D341Med (cell line): Measurements from ENCODE around the gene PAPSS2.
"Not testable (repeated sequence)": the region's sequence is repeated elsewhere in the genome, so short reads cannot be mapped to it uniquely, and the experiment has no call there.

Source experiments
- DNase-seq: peaks from one replicate; pipeline ENCODE4 v3.0.0; 2012; ENCODE audit warnings: low spot score

PAPSS2 gene

GRCh38 chr10:87642988-87643387 is 16.7 kb upstream of the PAPSS2 start:
- no peak for DNase-seq

GRCh38 chr10:87643920-87644319 is 15.8 kb upstream of the PAPSS2 start:
- DNase-seq = no peak

GRCh38 chr10:87644500-87644899 is 15.2 kb upstream of the PAPSS2 start:
- not testable (repeated sequence) for DNase-seq

GRCh38 chr10:87646192-87646909 is 13.3 kb upstream of the PAPSS2 start:
- no peak for DNase-seq

DNA sequence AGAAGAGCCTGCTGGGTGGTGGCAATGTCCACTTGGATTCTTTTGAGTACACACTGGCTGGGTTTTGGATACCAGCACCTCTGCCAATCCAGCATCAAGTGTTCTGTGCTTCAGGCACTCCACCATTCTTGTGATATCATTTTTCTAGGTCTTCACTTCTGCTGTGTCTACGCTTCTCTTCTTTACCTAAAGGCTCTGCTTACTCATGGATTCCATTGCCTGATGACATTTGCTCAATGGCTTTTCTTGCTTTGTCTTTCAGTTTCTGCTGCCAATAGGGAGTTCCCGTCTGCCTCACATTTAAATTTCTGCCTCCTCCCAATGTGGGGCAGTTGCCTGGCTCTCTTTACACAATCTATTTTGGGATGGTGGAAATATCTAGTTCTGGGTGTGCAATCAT is 12.7 kb upstream of the PAPSS2 start:
- DNase-seq = no peak

- DNase-seq = no peak
Observed at GRCh38 chr10:87650838-87651589, 8.7 kb upstream of the PAPSS2 start.

DNA sequence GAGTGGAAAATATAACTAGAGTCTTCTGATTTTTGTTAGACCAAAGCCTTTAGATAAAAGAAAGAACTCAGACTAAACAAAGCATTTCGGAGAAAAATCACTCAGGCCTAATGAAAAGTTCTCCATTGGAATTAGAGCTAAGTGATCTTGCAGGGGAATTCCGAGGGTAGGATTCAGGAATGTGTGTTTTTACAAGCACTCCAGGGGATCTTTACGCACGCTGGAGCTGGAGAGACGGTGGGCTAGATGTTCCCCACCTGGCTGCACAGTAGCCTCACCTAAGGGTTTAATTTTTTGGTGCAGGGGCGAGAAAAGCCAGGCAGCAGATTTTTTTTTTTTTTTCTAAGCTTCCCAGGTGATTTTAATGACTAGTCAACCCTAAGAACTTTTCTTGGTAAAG is 7.9 kb upstream of the PAPSS2 start:
- DNase-seq = no peak

GRCh38 chr10:87652261-87652660 is 7.4 kb upstream of the PAPSS2 start:
- no peak for DNase-seq

DNA sequence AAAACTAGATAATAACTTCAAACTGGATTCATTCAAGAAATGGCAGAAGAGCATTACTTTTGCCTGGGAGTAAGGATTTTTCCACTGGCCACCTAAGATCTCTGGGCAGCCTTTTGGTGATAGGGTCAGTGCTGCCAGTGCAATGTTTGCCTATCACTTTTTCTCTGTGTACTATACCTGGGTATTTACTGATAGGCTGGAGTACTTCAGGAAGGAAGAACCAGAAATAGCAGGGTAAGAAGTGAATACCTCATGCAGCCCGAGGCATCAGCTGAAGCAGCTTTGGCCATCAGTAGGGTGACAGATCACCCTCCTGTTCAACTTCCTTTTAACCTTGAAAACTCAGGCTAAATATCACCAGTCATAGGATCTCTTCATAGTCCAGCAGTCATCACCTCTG is 5.5 kb upstream of the PAPSS2 start:
- no peak for DNase-seq

GRCh38 chr10:87656431-87657072 is 3.1 kb upstream of the PAPSS2 start:
- DNase-seq = peak; percentile 53

GRCh38 chr10:87657371-87657770 is 2.3 kb upstream of the PAPSS2 start:
- no peak for DNase-seq

DNA sequence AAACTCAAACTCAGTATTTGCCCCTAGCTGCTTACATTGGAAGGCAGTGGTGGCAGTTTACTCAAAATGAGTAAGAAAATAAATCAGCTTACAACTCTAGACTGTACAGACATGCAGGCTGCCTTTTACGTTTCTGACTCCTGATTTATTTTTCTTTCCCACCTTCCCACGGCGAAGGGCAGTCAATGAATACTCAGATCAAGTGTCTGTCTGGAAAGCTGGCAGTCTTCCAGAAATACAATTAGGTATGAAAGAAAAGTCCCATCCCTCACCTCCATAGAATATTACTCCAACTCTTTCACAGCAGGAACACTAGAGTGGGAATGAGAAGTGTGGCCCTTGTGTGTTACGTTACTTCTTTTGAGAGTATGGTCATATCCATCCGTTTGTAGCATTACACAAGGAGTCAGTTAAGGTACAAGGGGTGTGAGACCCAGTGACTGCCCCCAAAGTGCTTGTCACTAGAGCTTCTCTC is 1.3 kb upstream of the PAPSS2 start:
- no peak for DNase-seq

- DNase-seq = no peak
Observed at GRCh38 chr10:87658858-87659555, 671 bp upstream of the PAPSS2 start.

GRCh38 chr10:87660484-87661133 is 931 bp downstream of the PAPSS2 start:
- DNase-seq = no peak

DNA sequence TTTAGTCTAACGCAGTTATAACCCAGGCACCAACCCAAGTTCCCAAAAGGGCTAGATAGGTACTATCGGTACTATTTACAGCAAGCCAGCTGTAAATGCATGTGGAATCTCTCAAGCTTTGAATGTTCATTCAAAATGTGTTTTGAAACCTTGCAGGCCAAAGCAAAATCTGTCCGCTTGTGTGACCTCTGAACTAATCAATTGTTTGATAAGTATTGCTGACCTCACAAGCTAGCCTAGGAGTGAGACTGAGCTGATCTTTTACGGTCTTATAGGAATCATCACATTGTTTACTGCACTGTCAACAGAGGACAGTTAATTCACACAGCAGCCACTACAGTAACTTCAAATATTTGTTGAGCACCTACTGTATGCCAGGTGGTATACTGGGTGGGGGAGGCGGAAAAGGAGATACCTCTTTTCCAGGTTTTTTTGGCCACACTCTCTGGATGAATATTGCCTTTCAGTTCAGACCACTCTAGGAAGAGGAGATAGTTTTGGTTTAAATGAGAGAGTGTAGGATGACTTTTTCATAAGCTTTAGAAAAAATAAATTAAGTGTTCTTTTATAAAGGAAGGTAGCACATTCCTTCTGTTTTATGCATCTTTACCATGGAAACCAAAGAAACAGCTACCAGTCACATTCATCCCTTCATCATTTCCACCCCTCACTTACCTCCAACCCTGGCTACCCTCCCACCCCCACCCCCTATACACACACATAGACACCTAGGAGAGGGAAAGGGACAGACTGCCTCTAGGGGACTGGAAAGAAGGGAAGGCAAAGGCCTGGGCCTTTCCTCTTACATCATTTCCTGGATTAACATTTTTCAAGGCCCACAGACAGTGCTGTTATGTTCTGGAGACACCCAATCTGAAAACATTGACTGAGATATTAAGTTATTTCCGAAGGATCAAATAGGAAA is 2.4 kb downstream of the PAPSS2 start:
- DNase-seq = no peak

DNA sequence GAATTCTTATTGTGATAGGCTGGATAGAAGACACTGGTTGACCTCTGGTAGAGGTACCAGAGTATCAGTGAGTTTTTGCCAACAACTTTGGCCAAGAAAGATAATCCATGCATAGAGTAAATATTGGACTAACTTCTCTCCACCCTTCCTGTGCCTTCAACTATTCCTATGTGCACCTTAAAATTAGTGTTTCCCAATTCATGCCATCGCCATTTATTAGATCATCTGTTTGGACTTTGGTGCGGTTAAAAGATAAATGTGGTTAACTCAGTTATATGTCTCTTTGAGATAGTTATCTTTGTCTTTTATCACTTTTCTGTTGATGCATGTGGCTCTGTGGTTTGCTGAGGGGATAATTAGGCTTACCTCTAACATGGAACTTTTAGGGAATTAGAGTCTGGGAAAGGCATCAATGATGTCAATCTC is 4.6 kb downstream of the PAPSS2 start:
- no peak for DNase-seq

DNA sequence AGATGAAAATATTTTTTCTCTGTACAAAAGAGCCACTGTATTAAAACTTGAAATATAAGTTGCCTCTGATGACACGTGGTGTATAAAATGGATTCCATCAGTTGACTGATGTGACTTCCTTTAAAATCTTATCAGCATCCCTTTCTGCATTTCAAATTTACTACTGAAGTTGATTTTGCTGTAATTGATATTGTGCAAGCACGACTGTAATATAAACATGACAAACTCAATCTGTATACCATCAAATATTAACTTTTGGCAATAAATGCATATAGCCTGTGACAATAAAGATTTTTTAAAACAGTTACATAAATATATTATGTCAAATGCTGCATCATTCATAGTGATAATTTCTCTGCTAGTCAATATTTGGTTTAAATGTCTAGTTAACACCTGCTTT is 7.8 kb downstream of the PAPSS2 start:
- no peak for DNase-seq

GRCh38 chr10:87668324-87669074 is 8.8 kb downstream of the PAPSS2 start:
- no peak for DNase-seq

GRCh38 chr10:87669752-87670151 is 10.1 kb downstream of the PAPSS2 start:
- no peak for DNase-seq

DNA sequence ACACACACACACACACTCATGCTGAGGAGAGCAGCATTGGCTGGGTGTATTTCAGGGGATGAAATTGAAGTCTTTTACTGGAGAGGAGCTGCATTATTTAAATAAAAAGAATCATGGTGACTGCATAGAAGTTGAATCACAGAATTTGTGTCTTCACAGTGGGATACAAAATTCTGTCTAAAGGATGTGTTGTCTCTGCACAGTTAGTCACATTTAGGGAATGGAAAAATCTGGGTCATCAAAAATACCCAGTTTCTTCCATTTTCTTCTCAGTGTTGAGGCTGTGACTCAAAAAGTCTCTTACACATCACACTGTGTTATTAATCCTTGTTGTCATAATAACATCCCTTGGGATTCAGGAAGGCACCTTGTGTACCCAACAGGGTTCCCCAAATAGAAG is 10.9 kb downstream of the PAPSS2 start:
- DNase-seq = no peak
